Caco-2 (cell line): ENCODE data around the gene NTN1. TPM values are rescaled to one million over a fixed set of nuclear protein-coding genes. Genes with fewer than 3 reads are reported as not detected.

Experiments
- BruUV-seq: library from RNA; stranded (reverse); fragments of 400-500 nt; replicated peaks from 2 replicates; lab custom pipeline; 2021; lab: Mats Ljungman, UMichigan
- CTCF ChIA-PET: fragments of 300-600 bp; sonication (Branson Sonifier 250); formaldehyde crosslinking; loops from one replicate; lab custom pipeline; 2022; ENCODE audit warnings: antibody characterized with exemption; lab: Charles Lee
- POLR2A ChIA-PET: fragments of 300-600 bp; sonication (Branson Sonifier 250); formaldehyde crosslinking; loops from one replicate; lab custom pipeline; 2022; ENCODE audit warnings: antibody characterized with exemption; lab: Charles Lee
- DNase-seq, 2 experiments: peaks; one replicate each; pipeline versions ENCODE4 v3.0.0 to v3.0.0-alpha.2; 2020 to 2022
- H3K27me3 ChIP-seq: replicated peaks from 2 replicates; pipeline ENCODE4 v1.6.0; 2011; ENCODE audit warnings: low read length; ENCODE audit not compliant: control insufficient read depth, insufficient read depth
- H3K36me3 ChIP-seq: 2 replicates; pipeline ENCODE4 v1.5.1; 2011; ENCODE audit warnings: low read length; ENCODE audit not compliant: control insufficient read depth, insufficient read depth
- H3K4me1 ChIP-seq: fragments of 250-450 bp; sonication (Bioruptor Pico); 2 replicates; pipeline ENCODE4 v1.5.1; 2020; ENCODE audit warnings: mild to moderate bottlenecking
- H3K4me3 ChIP-seq: 2 replicates; pipeline ENCODE4 v1.5.1; 2011; ENCODE audit warnings: low read depth, mild to moderate bottlenecking, control low read depth, low read length
- H3K9me3 ChIP-seq: fragments of 250-450 bp; sonication (Bioruptor Pico); 2 replicates; pipeline ENCODE4 v1.5.1; 2020; ENCODE audit warnings: mild to moderate bottlenecking, moderate library complexity
- H3K27ac Mint-ChIP-seq: one replicate; pipeline ENCODE4 v1.8.0; 2022; ENCODE audit warnings: mixed read lengths; ENCODE audit not compliant: unreplicated experiment
- H3K27me3 Mint-ChIP-seq: one replicate; pipeline ENCODE4 v1.8.0; 2022; ENCODE audit warnings: mixed read lengths; ENCODE audit not compliant: insufficient read depth, unreplicated experiment
- H3K36me3 Mint-ChIP-seq: one replicate; pipeline ENCODE4 v1.8.0; 2022; ENCODE audit warnings: mild to moderate bottlenecking, mixed read lengths; ENCODE audit not compliant: insufficient read depth, unreplicated experiment
- H3K4me1 Mint-ChIP-seq: one replicate; pipeline ENCODE4 v1.8.0; 2022; ENCODE audit warnings: low read depth, mixed read lengths; ENCODE audit not compliant: unreplicated experiment
- H3K4me3 Mint-ChIP-seq: one replicate; pipeline ENCODE4 v1.8.0; 2022; ENCODE audit warnings: mild to moderate bottlenecking, moderate library complexity, mixed read lengths; ENCODE audit not compliant: unreplicated experiment
- H3K9me3 Mint-ChIP-seq: one replicate; pipeline ENCODE4 v1.8.0; 2022; ENCODE audit warnings: mixed read lengths; ENCODE audit not compliant: unreplicated experiment
- CTCF ChIP-seq, 2 experiments: fragments of 200-600 bp in 1 of 2; IDR thresholded peaks; 1 replicate in 1 of 2; 2 replicates in 1 of 2; pipeline versions ENCODE4 v1.5.1 to v1.8.0; 2011 to 2022; ENCODE audit warnings: antibody characterized with exemption in 1 of 2, control low read depth in 1 of 2, inconsistent platforms in 1 of 2, low read depth in 1 of 2, low read length in 1 of 2, mild to moderate bottlenecking in 1 of 2, moderate library complexity in 1 of 2; ENCODE audit not compliant: insufficient read depth in 1 of 2, severe bottlenecking in 1 of 2, unreplicated experiment in 1 of 2
- intact Hi-C: fragments of 100-400 bp; cut with micrococcal nuclease; formaldehyde crosslinking; loops from one replicate; pipeline ENCODE4 v1.10.0; 2022; ENCODE audit not compliant: unreplicated experiment
- total RNA-seq: library from RNA; stranded (reverse); gene quantifications from 2 replicates; pipeline ENCODE4 v1.2.3, GENCODE V29; 2022

NTN1 gene
- total RNA-seq, 1 experiment from 2014 or later = 0.88 TPM

DNA sequence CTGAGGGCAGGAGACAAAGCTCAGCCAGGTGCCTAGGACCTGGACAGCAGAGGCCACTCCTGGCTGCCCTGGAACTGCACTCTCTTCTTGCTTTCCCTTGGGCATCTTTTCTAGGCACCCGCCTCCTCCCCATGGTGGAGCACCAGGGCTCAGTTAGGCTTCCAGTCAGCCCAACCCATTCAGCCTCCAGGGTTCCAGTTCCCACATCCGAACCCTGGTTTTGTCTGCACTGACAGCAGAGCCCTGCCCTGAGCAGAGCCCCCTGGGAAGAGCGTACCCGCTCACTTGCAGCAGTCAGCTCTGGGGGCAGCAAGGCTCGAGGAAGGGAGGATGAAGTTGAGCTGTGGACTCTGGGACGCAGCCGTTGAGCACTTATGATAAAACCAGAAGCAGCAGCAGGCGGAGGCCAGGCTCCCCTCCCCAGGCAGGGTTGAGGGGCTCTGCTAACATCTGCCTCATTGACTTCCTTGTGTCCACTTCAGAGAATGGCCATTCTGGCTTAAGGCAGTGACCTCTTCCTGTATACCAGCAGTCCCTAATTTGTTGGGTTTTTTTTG is 213.2 kb downstream of the NTN1 start:
- ChIA-PET POLR2A (no interaction called here), CTCF (no interaction called here)
- DNase-seq = no peak
- Histone ChIP-seq H3K4me3 (no peak overlapping the region), H3K36me3 (no peaks in the 10 kb centered on the region), H3K4me1 (no peaks in the 10 kb centered on the region), H3K9me3 (no peaks in the 10 kb centered on the region), H3K27me3 (no peaks in the 10 kb centered on the region)
- Mint-ChIP-seq H3K9me3 (no peaks in the 10 kb centered on the region), H3K27ac (no peak overlapping the region), H3K36me3 (no peaks in the 10 kb centered on the region), H3K4me1 (no peaks in the 10 kb centered on the region), H3K27me3 (no peaks in the 10 kb centered on the region), H3K4me3 (no peak overlapping the region)
- no TSS peak for BruUV-seq
- intact Hi-C loops = no loop called here
- no peak for TF ChIP-seq CTCF (IDR thresholded peaks at IDR 0.05; ENCODE audit: insufficient read depth in 1 of 2, low read depth in 1 of 2, low read length in 1 of 2, severe bottlenecking in 1 of 2, unreplicated experiment in 1 of 2)

- Histone ChIP-seq H3K9me3 (no peaks in the 10 kb centered on the region), H3K4me3 (no peak overlapping the region), H3K36me3 (no peaks in the 10 kb centered on the region), H3K4me1 (no peaks in the 10 kb centered on the region), H3K27me3 (no peaks in the 10 kb centered on the region)
- no peak overlapping the region for H3K27ac Mint-ChIP-seq
- CTCF ChIA-PET = no interaction called here
- H3K36me3 Mint-ChIP-seq = no peaks in the 10 kb centered on the region
- no peaks in the 10 kb centered on the region for H3K9me3 Mint-ChIP-seq
- TF ChIP-seq CTCF (IDR thresholded peaks at IDR 0.05; ENCODE audit: insufficient read depth in 1 of 2, low read depth in 1 of 2, low read length in 1 of 2, severe bottlenecking in 1 of 2, unreplicated experiment in 1 of 2) = no peak
- no peaks in the 10 kb centered on the region for H3K27me3 Mint-ChIP-seq
- intact Hi-C loops = no loop called here
- POLR2A ChIA-PET = no interaction called here
- no peak overlapping the region for H3K4me3 Mint-ChIP-seq
- no TSS peak for BruUV-seq
- DNase-seq = no peak
- H3K4me1 Mint-ChIP-seq = no peaks in the 10 kb centered on the region
Measured at GRCh38 chr17:9235346-9235745, 214.0 kb downstream of the NTN1 start.

DNA sequence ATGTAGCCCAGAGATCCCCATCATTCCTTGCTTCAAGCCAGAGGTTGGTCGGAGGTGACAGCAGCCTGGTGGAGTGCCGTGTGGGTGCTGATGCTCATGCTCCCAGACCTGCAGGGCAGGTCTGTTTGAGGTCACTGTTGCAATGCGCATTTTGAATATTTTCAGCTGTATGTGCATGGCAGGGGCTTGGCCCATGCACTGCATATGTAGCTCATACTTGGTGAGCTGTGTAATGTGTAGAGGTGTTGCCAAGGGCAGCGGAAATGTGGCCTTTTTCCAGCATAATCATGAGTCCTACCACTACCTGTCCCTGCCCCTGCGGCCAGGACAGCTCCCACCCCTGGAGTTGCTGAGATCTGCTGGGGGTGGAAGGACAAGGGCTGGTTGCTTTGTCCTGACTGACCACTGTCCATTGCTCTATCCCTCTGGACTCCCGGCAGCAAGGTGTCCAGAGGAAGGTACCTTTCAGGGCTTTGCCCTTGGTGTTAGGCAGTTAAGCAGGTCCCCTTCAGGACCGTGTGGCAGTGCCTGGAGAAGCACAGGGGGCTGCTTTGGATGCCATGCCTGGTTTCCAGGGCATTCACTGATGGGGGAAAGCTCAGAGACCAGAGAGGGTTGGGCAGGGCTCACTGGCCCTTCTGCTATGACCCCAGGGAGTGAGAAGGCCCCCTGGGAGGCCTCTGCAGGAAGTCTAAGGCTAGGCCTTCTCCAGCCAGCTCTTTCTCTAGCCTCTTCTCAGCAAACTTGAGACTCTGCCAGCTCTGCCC is 215.2 kb downstream of the NTN1 start:
- Mint-ChIP-seq H3K4me1 (no peaks in the 10 kb centered on the region), H3K27ac (no peak overlapping the region)
- intact Hi-C loops = no loop called here

More for the DNA sequence above, 215.2 kb downstream of the NTN1 start:
- BruUV-seq = no TSS peak
- no peak for TF ChIP-seq CTCF (IDR thresholded peaks at IDR 0.05; ENCODE audit: insufficient read depth in 1 of 2, low read depth in 1 of 2, low read length in 1 of 2, severe bottlenecking in 1 of 2, unreplicated experiment in 1 of 2)
- Mint-ChIP-seq H3K9me3 (no peaks in the 10 kb centered on the region), H3K27me3 (no peaks in the 10 kb centered on the region), H3K4me3 (no peak overlapping the region), H3K36me3 (no peaks in the 10 kb centered on the region)
- H3K27me3 ChIP-seq = no peaks in the 10 kb centered on the region
- no peak overlapping the region for H3K4me3 ChIP-seq
- no peaks in the 10 kb centered on the region for H3K9me3 ChIP-seq
- no peaks in the 10 kb centered on the region for H3K4me1 ChIP-seq
- ChIA-PET CTCF (no interaction called here), POLR2A (no interaction called here)
- DNase-seq = no peak
- no peaks in the 10 kb centered on the region for H3K36me3 ChIP-seq
